H1 (cell line): ENCODE measurements around the gene MBNL2. TPM values are rescaled to one million over a fixed set of nuclear protein-coding genes. Genes with fewer than 3 reads are reported as not detected.

ENCODE experiments used
- CTCF ChIA-PET: fragments of 300-600 bp; sonication (Branson Sonifier 250); formaldehyde crosslinking; loops from one replicate; lab custom pipeline; 2021; ENCODE audit not compliant: partially characterized antibody; lab: Charles Lee
- POLR2A ChIA-PET: fragments of 300-600 bp; sonication (Branson Sonifier 250); formaldehyde crosslinking; loops from one replicate; lab custom pipeline; 2021; ENCODE audit warnings: inconsistent platforms; ENCODE audit not compliant: partially characterized antibody; lab: Charles Lee
- DNase-seq, 2 experiments: peaks; one replicate each; pipeline versions ENCODE4 v3.0.0 to v3.0.0-alpha.2; 2010 to 2022; ENCODE audit warnings: low spot score in 2 of 2, low read depth in 1 of 2, mixed read lengths in 1 of 2
- FAIRE-seq: peaks from 2 replicates; lab custom pipeline; 2011; peaks lifted over from hg19 to GRCh38; lab: Jason Lieb, UNC
- H2AFZ ChIP-seq: 2 replicates; pipeline ENCODE4 v1.8.1; 2012; ENCODE audit warnings: low read length, inconsistent platforms
- H2AK5ac ChIP-seq: 2 replicates; pipeline ENCODE4 v1.6.1; 2013; ENCODE audit warnings: low read depth, low read length
- H2BK120ac ChIP-seq: replicated peaks from 2 replicates; pipeline ENCODE3; 2013; ENCODE audit warnings: low read depth, low read length, inconsistent platforms
- H2BK12ac ChIP-seq: 2 replicates; pipeline ENCODE4 v1.6.1; 2013; ENCODE audit warnings: low read depth, low read length
- H2BK15ac ChIP-seq: 2 replicates; pipeline ENCODE4 v1.6.1; 2013; ENCODE audit warnings: low read length
- H2BK20ac ChIP-seq: 2 replicates; pipeline ENCODE4 v1.6.1; 2013; ENCODE audit warnings: low read length
- H2BK5ac ChIP-seq: 2 replicates; pipeline ENCODE4 v1.6.1; 2013; ENCODE audit warnings: low read depth, low read length
- H3K14ac ChIP-seq: 2 replicates; pipeline ENCODE4 v1.6.1; 2013; ENCODE audit warnings: inconsistent platforms; ENCODE audit not compliant: insufficient read length
- H3K18ac ChIP-seq: 2 replicates; pipeline ENCODE4 v1.6.1; 2013; ENCODE audit warnings: low read length; ENCODE audit errors: extremely low read depth
- H3K23ac ChIP-seq: 2 replicates; pipeline ENCODE4 v1.6.1; 2013; ENCODE audit warnings: inconsistent platforms; ENCODE audit not compliant: insufficient read length
- H3K23me2 ChIP-seq: 2 replicates; pipeline ENCODE4 v1.6.1; 2013; ENCODE audit warnings: low read depth, low read length
- H3K27ac ChIP-seq: 2 replicates; pipeline ENCODE4 v1.6.1; 2011; ENCODE audit warnings: low read depth, low read length, inconsistent platforms
- H3K27me3 ChIP-seq, 4 experiments: replicated peaks in 1 of 4; 1 replicate in 1 of 4; 2 replicates in 3 of 4; pipeline versions ENCODE4 v1.6.1 to v1.8.1; 2011 to 2013; ENCODE audit warnings: low read length in 3 of 4, mild to moderate bottlenecking in 3 of 4, inconsistent platforms in 2 of 4, mixed read lengths in 2 of 4, moderate library complexity in 1 of 4; ENCODE audit not compliant: control insufficient read depth in 3 of 4, insufficient read depth in 3 of 4; ENCODE audit errors: extremely low read depth in 1 of 4
- H3K36me3 ChIP-seq, 4 experiments: 2 replicates each; pipeline versions ENCODE4 v1.6.1 to v1.8.1; 2011 to 2013; ENCODE audit warnings: mild to moderate bottlenecking in 4 of 4, low read length in 3 of 4, moderate library complexity in 2 of 4, control low read depth in 1 of 4, inconsistent platforms in 1 of 4; ENCODE audit not compliant: insufficient read depth in 4 of 4, control insufficient read depth in 2 of 4
- H3K4ac ChIP-seq: replicated peaks from 2 replicates; pipeline ENCODE3; 2013; ENCODE audit warnings: low read length, low read depth, mixed read lengths, inconsistent platforms; ENCODE audit not compliant: insufficient read length
- H3K4me1 ChIP-seq, 4 experiments: replicated peaks in 1 of 4; 1 replicate in 1 of 4; 2 replicates in 3 of 4; pipeline versions ENCODE4 v1.6.1 to v1.8.1; 2011 to 2013; ENCODE audit warnings: low read length in 3 of 4, inconsistent platforms in 2 of 4, mixed read lengths in 1 of 4; ENCODE audit not compliant: insufficient read depth in 4 of 4, control insufficient read depth in 3 of 4
- H3K4me2 ChIP-seq, 2 experiments: 2 replicates each; pipeline versions ENCODE4 v1.6.1 to v1.8.1; 2011 to 2013; ENCODE audit warnings: low read depth in 2 of 2, low read length in 2 of 2, control low read depth in 1 of 2, inconsistent platforms in 1 of 2, mild to moderate bottlenecking in 1 of 2; ENCODE audit not compliant: insufficient read depth in 1 of 2
- H3K4me3 ChIP-seq, 4 experiments: fragments of 200-600, 300-600 bp in 1 of 4; sonication (generic), shearing (Covaris generic), sonication (Bioruptor Twin) in 1 of 4; 2 replicates each; pipeline versions ENCODE4 v1.5.1 to v1.8.1; 2011 to 2016; ENCODE audit warnings: low read length in 4 of 4, low read depth in 3 of 4, control low read depth in 2 of 4, inconsistent platforms in 2 of 4, mild to moderate bottlenecking in 2 of 4, mixed read lengths in 1 of 4, moderate library complexity in 1 of 4; ENCODE audit not compliant: insufficient read depth in 2 of 4; ENCODE audit errors: extremely low read depth in 1 of 4
- H3K56ac ChIP-seq: replicated peaks from 2 replicates; pipeline ENCODE3; 2013; ENCODE audit warnings: low read depth, mild to moderate bottlenecking, mixed read lengths, low read length, inconsistent platforms; ENCODE audit not compliant: insufficient read length
- H3K79me1 ChIP-seq: 2 replicates; pipeline ENCODE4 v1.6.1; 2013; ENCODE audit warnings: low read depth, low read length, control low read depth
- H3K79me2 ChIP-seq, 2 experiments: 2 replicates each; pipeline versions ENCODE4 v1.6.1 to v1.8.1; 2012 to 2013; ENCODE audit warnings: low read length in 2 of 2, mild to moderate bottlenecking in 2 of 2, inconsistent platforms in 1 of 2; ENCODE audit not compliant: insufficient read depth in 2 of 2, control insufficient read depth in 1 of 2
- H3K9ac ChIP-seq, 4 experiments: replicated peaks in 1 of 4; 1 replicate in 1 of 4; 2 replicates in 3 of 4; pipeline versions ENCODE4 v1.6.1 to v1.8.1; 2011 to 2013; ENCODE audit warnings: low read depth in 3 of 4, low read length in 3 of 4, control low read depth in 2 of 4, mild to moderate bottlenecking in 2 of 4, moderate library complexity in 2 of 4, inconsistent platforms in 1 of 4; ENCODE audit errors: extremely low read depth in 1 of 4
- H3K9me3 ChIP-seq, 2 experiments: 2 replicates each; pipeline versions ENCODE4 v1.6.1 to v1.8.1; 2012 to 2013; ENCODE audit warnings: mild to moderate bottlenecking in 2 of 2, moderate library complexity in 2 of 2, control low read depth in 1 of 2, inconsistent platforms in 1 of 2, low read depth in 1 of 2, low read length in 1 of 2, mixed read lengths in 1 of 2; ENCODE audit not compliant: insufficient read depth in 2 of 2
- H4K20me1 ChIP-seq, 2 experiments: replicated peaks in 1 of 2; 2 replicates each; pipeline versions ENCODE3 to v1.8.1; 2011 to 2013; ENCODE audit warnings: inconsistent platforms in 2 of 2, low read length in 2 of 2, mild to moderate bottlenecking in 1 of 2; ENCODE audit not compliant: insufficient read depth in 2 of 2, control insufficient read depth in 1 of 2
- H4K5ac ChIP-seq: 2 replicates; pipeline ENCODE4 v1.6.1; 2013; ENCODE audit warnings: low read length, low read depth, mixed read lengths, inconsistent platforms; ENCODE audit not compliant: insufficient read length
- H4K8ac ChIP-seq: 2 replicates; pipeline ENCODE4 v1.8.0; 2013; ENCODE audit warnings: mild to moderate bottlenecking, moderate library complexity, low read length, inconsistent platforms; ENCODE audit not compliant: insufficient read depth; ENCODE audit errors: extremely low read depth
- H4K91ac ChIP-seq: replicated peaks from 2 replicates; pipeline ENCODE3; 2013; ENCODE audit warnings: low read length, mixed read lengths, inconsistent platforms; ENCODE audit not compliant: insufficient read length
- CHD2 ChIP-seq: IDR thresholded peaks from 2 replicates; pipeline ENCODE4 v1.6.1; 2012; ENCODE audit warnings: low read length, improper control_type of control experiment
- MAFK ChIP-seq: IDR thresholded peaks from 2 replicates; pipeline ENCODE4 v1.6.1; 2012; ENCODE audit warnings: low read depth, mild to moderate bottlenecking, improper control_type of control experiment, low read length
- RFX5 ChIP-seq: IDR thresholded peaks from 2 replicates; pipeline ENCODE4 v1.6.1; 2011; ENCODE audit warnings: low read depth, low read length, improper control_type of control experiment, borderline replicate concordance
- TAF7 ChIP-seq: optimal IDR thresholded peaks from 2 replicates; pipeline ENCODE3; 2011; ENCODE audit warnings: low read depth, mild to moderate bottlenecking, inconsistent platforms, low read length, moderate library complexity, borderline replicate concordance
- YY1 ChIP-seq: IDR thresholded peaks from 2 replicates; pipeline ENCODE4 v1.6.1; 2011; ENCODE audit warnings: low read depth, mild to moderate bottlenecking, low read length
- whole genome bisulfite sequencing, 2 experiments: shearing (Covaris generic) in 1 of 2; methylation state at CpG; one replicate each; pipeline versions ENCODE4 v1.1.6 to v1.1.7; 2013 to 2015; ENCODE audit warnings: low lambda C conversion rate in 2 of 2, mixed read lengths in 2 of 2, inconsistent platforms in 1 of 2, low coverage in 1 of 2, missing lambda C conversion rate in 1 of 2; ENCODE audit not compliant: insufficient replicate concordance in 2 of 2, insufficient coverage in 1 of 2, insufficient read length in 1 of 2; ENCODE audit errors: extremely low coverage in 1 of 2, missing lambda C conversion rate in 1 of 2; 5-methylcytosine and 5-hydroxymethylcytosine counted together
- polyA plus RNA-seq, 7 experiments: library from polyadenylated mRNA; depleted of rRNA in 3 of 7; stranded (reverse) in 5 of 7; unstranded in 2 of 7; fragments of >200 nt in 5 of 7; fragments of 200-250 nt in 2 of 7; gene quantifications; 1 replicate in 5 of 7; 2 replicates in 1 of 7; 4 replicates in 1 of 7; pipeline versions ENCODE4 v1.2.1 to v1.2.3, GENCODE V29; 2011 to 2013; ENCODE audit warnings: missing spikeins in 2 of 7, mixed read lengths in 2 of 7
- total RNA-seq: library from RNA; stranded (reverse); fragmentation: NEBNext Ultra II Directional; extraction: Animal tissue kit (Norgen Biotek cat#: 25700); gene quantifications from 2 replicates; pipeline ENCODE4 v1.2.1, GENCODE V29; 2021
- TF ChIP-seq, protein P1 (sequence below), 3 experiments: IDR thresholded peaks; 1 replicate in 2 of 3; 2 replicates in 1 of 3; pipeline versions ENCODE4 v1.5.1 to v1.6.1; 2011; ENCODE audit warnings: low read length in 3 of 3, mild to moderate bottlenecking in 3 of 3, inconsistent platforms in 2 of 3, low read depth in 1 of 3, moderate library complexity in 1 of 3; ENCODE audit not compliant: insufficient read depth in 1 of 3; ENCODE audit errors: control extremely low read depth in 1 of 3
- TF ChIP-seq, protein P2 (sequence below): IDR thresholded peaks from 2 replicates; pipeline ENCODE4 v1.6.1; 2011; ENCODE audit warnings: low read depth, mild to moderate bottlenecking, low read length; ENCODE audit not compliant: insufficient read depth

The MBNL2 gene
- total and polyA plus RNA-seq, 2 of the 8 experiments (the other 6 are each of a cell fraction or from before 2014, with no cell fraction given), result 1.0 to 2.6 TPM

DNA sequence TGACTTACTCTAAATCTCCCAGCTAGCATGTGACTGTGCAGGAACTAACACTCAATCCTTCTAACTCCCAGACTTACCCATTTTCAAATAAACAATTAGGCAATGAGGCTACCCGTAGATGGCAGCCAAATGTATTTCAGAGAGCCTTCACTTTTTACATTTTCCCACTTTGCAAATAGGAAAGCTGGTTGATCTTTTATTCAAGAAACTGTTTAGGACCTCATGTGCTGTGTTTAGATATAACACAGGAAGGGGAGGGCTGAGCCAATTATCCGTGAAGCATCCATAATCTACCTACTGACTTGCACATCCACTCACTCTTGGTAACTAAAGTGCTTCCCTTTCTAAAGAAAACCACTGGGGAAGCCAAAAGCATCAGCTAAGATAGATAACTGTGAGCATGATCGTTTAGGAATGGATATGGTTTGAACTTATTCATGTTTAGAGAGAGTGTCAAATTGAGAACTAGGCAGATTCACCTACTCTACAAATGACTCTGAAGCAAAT, 33.4 kb downstream of the MBNL2 start:
- Histone ChIP-seq H3K56ac (no peak overlapping the region), H2BK15ac (no peak overlapping the region), H3K4me2 (no peak overlapping the region), H2BK5ac (no peak overlapping the region)
- no peak for DNase-seq
- TF ChIP-seq, protein P1, sequence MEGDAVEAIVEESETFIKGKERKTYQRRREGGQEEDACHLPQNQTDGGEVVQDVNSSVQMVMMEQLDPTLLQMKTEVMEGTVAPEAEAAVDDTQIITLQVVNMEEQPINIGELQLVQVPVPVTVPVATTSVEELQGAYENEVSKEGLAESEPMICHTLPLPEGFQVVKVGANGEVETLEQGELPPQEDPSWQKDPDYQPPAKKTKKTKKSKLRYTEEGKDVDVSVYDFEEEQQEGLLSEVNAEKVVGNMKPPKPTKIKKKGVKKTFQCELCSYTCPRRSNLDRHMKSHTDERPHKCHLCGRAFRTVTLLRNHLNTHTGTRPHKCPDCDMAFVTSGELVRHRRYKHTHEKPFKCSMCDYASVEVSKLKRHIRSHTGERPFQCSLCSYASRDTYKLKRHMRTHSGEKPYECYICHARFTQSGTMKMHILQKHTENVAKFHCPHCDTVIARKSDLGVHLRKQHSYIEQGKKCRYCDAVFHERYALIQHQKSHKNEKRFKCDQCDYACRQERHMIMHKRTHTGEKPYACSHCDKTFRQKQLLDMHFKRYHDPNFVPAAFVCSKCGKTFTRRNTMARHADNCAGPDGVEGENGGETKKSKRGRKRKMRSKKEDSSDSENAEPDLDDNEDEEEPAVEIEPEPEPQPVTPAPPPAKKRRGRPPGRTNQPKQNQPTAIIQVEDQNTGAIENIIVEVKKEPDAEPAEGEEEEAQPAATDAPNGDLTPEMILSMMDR (IDR thresholded peaks at IDR 0.05; ENCODE audit: control extremely low read depth in 1 of 3, insufficient read depth in 1 of 3, low read depth in 1 of 3, low read length in 3 of 3), result no peak
- TF ChIP-seq YY1 (no peak), MAFK (no peak), RFX5 (no peak), CHD2 (no peak), TAF7 (no peak)
- TF ChIP-seq, protein P2, sequence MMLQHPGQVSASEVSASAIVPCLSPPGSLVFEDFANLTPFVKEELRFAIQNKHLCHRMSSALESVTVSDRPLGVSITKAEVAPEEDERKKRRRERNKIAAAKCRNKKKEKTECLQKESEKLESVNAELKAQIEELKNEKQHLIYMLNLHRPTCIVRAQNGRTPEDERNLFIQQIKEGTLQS, result no peak
- TF ChIP-seq, all 59 proteins: peak for 0
- H3K14ac ChIP-seq, result no peak overlapping the region
- WGBS, 2 experiments, result 87% methylated on average over 3 of the region's 3 CpGs; no CpG with 5 or more reads in 1 of the 2 experiments
- CTCF ChIA-PET, result interaction anchor here (4.1 kb wide), 1 partner anchor 12 kb away, joined by 25 read pairs; no protein-coding TSS in a partner anchor
- no peak overlapping the region for H3K4ac ChIP-seq
- no peaks in the 10 kb centered on the region for H3K79me1 ChIP-seq
- no peak overlapping the region for H2AK5ac ChIP-seq
- no peak overlapping the region for H3K18ac ChIP-seq
- H4K8ac ChIP-seq, result no peak overlapping the region
- H3K79me2 ChIP-seq, result no peaks in the 10 kb centered on the region
- H3K27me3 ChIP-seq, result no peaks in the 10 kb centered on the region
- no peaks in the 10 kb centered on the region for H3K36me3 ChIP-seq
- POLR2A ChIA-PET, result no interaction called here
- H2AFZ ChIP-seq, result no peak overlapping the region
- H2BK20ac ChIP-seq, result no peak overlapping the region
- no peak overlapping the region for H4K5ac ChIP-seq
- no peak for FAIRE-seq
- no peak overlapping the region for H3K9ac ChIP-seq
- H3K23ac ChIP-seq, result no peak overlapping the region
- H3K4me1 ChIP-seq, result peaks cover 3 to 13% (median 10%) of the 10 kb centered on the region in 4 experiments; a peak in 5 of 7 replicates
- no peak overlapping the region for H4K91ac ChIP-seq
- H3K9me3 ChIP-seq, result no peaks in the 10 kb centered on the region
- no peak overlapping the region for H2BK12ac ChIP-seq
- H3K27ac ChIP-seq, result no peak overlapping the region
- no peak overlapping the region for H3K4me3 ChIP-seq
- H2BK120ac ChIP-seq, result no peak overlapping the region
- H3K23me2 ChIP-seq, result no peaks in the 10 kb centered on the region
- no peaks in the 10 kb centered on the region for H4K20me1 ChIP-seq
